NK-92 (cell line): ENCODE results near the gene MRPL20.
"Not testable (repeated sequence)": the region's sequence is repeated elsewhere in the genome, so short reads cannot be mapped to it uniquely, and the experiment has no call there.

Source experiments
- DNase-seq: peaks from one replicate; lab custom pipeline; 2025; ENCODE audit not compliant: unreplicated experiment; lab: John Stamatoyannopoulos, UW

Gene MRPL20

GRCh38 chr1:1390675-1391074 is 16.4 kb downstream of the MRPL20 start:
- DNase-seq: no peak

DNA sequence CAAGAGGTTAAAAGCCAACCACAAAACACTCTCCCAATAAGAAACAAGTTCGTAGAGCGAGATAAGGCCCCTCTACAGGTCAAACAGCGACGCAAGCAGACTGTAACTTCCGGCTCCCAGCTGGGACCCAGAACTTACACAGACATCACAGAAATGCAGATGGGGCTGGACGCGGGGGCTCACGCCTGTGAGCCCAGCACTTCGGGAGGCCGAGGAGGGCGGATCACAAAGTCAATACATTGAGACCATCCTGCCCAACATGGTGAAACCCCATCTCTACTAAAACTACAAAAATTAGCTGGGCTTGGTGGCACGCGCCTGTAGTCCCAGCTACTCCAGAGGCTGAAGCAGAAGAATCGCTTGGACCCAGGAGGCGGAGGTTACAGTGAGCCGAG is 19.0 kb downstream of the MRPL20 start:
- no peak for DNase-seq

DNA sequence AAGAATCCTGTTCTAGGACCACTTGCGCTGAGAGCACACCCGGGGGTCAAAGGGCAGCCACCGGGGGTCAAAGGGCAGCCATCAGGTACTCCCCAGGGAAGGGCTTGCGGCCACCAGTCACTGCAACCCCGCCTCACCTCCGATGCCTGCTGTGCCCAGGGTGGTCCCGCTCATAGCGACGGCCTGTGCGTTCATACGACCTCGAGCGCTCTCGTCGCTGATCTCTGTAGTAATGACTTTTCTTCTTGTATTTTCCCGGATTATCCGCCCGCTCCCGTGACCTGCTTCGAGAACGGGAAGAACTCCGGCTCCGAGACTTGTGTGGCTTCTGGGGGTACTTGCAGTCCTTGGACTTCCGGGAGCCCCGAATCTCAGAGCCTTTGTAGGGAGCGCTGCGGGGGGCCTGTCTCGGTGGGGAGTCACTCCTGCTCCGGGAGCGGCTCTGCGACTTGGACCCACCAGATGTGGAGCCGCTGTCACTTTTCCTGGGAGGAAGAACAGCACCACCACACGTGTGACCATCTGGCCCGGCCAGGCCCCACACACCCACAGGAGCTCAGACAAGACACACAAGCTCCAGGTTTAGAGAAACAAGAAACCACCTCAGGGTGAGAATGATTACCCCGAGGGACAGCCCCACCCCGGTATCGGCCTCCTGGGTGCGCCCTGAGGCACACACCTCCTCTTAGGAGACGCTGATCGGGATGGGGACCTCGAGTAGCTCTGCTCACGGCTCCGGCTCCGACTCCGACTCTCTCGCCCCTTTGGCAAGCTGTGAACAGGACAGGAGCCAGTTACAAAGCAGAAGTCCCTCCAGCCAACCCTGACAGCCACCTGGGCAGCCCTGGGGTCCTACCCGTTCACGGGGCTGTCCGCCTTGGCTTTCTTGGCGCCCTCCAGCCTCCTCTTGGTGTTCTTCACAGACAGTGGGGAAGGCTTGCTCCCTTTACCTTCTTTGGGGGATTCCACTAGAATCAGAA is 19.7 kb downstream of the MRPL20 start:
- no peak for DNase-seq

- DNase-seq: no peak
Measured at GRCh38 chr1:1385931-1386330, 21.2 kb downstream of the MRPL20 start.

DNA sequence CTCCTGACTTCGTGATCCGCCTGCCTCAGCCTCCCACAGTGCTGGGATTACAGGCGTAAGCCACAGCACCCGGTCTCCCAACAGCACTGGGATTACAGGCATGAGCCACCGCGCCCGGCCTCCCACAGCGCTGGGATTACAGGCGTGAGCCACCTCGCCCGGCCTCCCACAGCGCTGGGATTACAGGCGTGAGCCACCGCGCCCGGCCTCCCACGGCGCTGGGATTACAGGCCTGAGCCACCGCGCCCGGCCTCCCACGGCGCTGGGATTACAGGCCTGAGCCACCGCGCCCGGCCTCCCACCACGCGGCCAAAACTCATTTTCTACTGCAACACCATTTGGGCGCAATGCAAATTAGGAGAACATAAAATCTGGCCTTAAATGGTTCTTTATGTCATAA is 21.8 kb downstream of the MRPL20 start:
- not testable (repeated sequence) for DNase-seq

DNA sequence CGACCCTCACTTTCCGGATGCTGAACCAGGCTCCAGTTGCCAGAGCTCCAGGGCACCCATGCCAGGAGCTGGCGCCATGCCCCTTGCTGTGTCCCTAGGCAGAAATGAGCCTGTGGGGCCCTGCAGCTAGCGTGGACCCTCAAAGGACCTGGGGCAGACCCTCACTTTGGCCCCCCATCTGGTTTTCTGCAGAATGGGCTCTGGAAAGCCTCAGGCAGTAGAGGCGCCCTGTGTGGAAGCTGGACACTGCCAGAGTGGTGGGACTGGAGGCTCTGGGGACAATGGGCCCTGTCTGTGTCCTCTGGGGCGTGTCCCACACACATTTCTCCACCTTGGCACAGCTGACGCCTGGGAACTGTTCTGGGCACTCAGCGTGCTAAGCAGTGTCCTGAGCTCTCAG is 25.8 kb downstream of the MRPL20 start:
- DNase-seq: no peak

DNA sequence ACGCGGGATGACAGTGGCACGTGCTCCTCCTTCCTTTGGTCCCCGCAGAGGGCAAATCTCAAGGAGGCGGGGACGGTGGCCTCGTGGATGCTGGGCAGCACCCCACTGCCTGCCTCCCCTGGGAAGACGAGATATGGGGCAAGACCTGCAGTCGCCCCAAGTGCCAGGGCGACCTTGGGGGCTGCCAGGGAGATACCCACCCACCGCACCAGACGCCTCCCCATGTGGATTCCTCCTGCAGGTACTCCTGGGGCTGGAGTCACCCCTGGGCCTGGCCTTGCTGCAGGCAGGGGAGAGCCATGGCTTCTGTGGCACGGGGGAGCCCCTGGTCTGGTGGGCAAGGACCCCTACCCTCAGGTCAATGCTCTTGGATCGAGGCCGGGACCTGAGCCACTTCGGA is 26.2 kb downstream of the MRPL20 start:
- DNase-seq: no peak

DNA sequence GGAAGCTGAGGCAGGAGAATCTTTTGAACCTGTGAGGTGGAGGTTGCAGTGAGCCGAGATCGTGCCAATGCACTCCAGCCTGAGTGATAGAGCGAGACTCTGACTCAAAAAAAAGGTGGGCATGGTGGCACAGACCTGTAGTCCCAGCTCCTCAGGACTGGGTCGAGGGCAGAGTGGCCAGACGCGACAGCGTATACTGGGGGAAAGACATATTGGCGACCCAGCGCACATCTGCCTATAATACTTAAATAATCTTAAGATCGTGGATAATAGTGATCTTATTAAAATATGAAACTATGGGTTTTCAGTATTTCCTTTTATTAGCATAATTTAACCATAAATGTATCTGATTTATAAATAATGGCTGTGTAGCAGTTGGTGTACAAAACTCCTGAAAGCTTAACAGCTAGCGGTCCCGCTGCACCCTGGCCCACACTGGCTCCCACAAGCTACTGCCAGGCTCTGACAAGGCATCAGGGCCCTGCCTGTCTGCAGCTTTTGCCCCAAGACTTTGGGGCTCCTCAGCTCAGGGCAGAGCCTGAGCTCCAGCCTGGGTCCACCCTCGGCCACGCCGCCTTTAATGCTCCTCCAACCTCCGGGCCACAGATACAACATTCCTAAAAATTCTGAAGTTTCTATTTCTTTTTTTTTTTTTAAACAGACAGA is 29.4 kb downstream of the MRPL20 start:
- DNase-seq: no peak

DNA sequence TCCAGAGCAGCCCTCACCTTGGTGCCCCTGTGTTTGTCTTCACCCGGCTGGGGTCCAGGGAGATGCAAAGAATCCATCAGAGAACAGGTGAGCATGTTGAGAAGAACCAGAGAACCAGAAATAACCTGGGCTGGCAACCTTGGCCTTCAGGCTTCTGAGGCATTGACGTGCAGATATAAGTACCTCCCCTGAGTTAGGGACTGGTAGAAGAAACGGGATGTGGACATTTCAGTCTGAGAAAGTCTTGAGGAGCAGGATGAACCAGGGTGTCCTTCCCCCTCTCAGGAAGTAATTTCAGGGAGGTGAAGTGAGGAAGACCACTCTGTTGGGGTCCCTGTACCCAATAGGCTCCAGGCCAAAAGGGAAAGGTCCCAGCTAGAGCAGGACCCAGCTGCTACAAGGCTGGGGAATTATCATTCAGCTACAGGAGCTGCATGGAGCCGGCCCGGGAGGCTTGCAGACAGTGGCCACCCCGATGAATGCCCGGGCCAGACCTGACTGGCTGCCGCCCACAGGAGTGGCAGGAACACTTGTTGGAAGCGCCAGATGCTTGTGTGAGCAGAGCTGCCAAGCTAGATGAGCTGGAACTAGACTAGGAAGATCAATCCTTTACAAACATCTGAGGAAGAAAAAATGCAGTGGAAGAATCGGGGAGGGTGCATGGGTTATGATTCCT is 30.4 kb downstream of the MRPL20 start:
- DNase-seq: no peak

DNA sequence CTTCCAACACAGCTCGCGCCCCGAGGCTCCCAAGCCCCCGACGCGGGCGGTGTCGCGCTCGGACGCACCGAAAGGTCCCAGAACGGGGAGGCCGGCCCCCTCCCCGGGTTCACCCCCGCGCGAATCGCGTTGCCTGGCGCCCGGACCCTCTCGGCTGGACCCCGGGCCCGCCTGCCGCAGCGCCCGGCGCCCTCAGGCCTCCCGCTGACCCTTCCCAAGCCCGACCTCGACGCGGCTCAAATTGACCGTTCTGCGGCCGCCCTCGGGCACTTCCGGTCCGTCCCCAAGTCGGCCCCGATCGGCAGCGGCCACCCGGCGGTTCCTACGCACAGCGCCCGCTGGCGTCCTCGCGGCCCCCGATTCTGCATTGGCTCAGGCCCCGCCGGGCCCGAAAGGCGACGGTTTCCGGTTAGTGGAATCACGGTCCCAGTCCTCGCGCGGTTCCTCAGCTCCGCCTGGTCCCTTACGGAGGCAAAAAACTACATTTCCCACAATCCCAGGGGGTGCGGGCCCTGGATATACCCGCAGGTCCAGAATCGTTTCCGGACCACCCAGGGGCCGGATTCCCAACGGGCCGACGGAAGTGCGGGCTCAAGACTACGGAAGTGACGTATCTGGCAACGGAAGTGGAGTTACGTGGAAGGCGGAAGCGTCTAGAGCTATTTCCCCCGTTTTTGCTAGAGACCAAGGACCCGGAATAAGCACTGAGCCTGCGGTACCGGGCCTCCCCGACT is 32.0 kb downstream of the MRPL20 start, which contains the start of gene AURKAIP1:
TSS of gene AURKAIP1 (minus strand) at position 279 of the 734 bp plus-strand sequence. CDS start 451 bp downstream, outside the sequence.
- peak; percentile 59 for DNase-seq

- no peak for DNase-seq
Measured at GRCh38 chr1:1374589-1374928, 32.5 kb downstream of the MRPL20 start.

DNA sequence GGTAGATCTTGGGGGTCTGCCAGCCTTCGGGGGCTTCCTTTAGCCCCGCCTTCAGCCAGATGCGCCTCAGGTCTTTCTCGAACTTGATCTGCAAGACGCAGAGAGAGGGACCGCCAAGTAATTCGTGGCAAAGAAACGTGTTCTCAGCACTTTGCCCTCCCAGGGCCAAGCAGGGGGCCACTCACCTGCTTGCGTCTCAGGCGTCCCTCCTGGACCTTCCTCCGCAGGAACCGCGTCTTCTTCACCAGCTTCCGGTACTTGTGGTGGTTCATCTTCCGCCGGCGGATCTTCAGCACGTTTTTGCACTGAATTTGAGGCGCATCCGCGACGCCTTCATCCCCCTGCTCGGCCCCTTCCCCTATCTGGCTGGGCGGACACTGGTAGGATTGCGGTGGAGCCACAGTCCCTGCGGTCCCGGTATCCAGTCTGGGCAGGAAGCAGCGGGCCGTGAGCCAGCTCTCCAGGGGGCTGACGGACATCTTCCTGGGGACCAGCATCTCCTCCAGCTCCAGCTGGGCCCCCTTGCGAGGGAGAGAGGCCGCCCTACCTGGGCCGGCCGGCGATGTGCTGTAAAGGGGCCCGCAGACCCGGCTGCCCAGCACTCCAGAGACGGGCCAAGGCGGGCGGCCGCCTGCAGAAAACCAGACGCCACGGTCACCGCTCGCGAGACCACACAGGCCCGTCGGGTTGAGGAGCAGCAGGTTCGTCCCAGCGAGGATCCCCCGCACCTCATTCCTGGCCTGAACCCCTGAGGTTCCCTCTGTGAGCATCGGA is 33.1 kb downstream of the MRPL20 start:
- no peak for DNase-seq

GRCh38 chr1:1373051-1373814 is 33.9 kb downstream of the MRPL20 start:
- no peak for DNase-seq

DNA sequence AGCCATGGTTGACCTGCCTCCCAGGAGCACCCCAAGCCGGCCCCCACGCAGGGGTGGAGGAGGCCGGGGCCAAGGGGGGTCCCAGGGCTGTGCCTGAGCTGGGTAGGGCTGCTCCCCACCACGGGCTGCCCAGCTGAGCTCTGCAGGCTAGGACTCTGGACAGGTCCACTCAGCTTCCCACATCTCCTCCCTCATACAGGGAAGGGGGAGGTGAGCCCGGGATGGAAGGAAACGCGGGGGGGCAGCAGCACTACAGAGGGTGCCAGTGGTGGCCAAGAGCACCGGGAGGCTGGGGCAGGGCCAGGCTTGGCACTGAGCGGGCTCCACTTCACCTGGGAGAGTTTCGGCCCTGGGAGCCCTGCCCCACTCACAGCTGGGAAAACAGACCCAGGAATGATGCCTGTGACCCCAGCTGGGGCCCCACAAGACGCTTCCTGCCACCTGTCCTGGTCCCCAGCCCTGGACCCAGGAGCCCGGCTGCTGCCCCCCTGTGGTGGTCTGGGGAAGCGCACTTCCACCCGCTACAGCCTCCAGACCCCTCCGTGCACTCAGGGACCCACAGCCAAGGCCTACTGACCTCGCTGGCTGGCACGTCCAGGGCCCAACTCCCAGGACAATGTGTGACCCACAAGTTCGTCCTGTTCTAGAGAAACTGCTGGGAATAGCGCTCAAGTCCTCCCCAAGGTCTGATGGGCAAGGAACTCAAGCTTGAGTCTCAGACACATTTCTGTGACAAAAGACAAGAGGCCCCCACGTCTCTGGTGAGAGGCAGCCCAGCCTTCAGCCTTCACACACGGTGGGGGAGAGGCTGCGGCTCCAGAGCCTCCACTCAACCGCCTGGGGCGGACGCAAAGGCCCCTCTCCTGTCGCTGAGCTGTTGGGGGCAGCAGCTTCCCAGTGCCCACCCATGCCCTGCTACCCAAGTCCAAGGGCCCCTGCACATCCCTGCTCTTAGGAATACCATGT is 35.1 kb downstream of the MRPL20 start:
- DNase-seq: no peak

GRCh38 chr1:1371364-1371745 is 35.7 kb downstream of the MRPL20 start:
- DNase-seq: no peak

DNA sequence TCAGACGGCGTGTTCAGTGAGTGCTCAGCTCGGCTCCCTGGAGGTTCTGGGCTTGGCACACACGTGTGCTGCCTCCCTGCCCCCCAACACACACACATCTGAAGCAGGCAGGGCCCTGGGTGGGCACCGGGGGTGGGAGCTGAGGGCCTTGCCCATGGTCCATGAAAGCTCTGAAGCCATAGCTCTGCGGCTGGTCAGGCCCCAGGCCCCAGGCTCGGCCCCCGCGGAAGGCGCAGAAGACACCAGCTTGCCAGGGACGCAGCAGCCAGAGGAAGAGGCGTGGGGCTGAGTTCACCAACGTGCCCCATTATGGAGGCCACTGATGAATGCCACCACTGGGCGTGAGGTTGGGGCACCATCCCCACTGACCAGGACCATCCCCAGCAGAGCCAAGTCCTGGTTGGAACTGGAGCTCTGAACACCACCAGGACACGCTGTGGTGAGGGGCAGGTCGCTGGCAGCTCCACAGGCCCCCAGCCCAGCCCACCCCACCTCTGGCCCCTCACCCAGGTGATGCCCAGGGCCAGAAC is 36.3 kb downstream of the MRPL20 start:
- no peak for DNase-seq

GRCh38 chr1:1370094-1370493 is 37.0 kb downstream of the MRPL20 start:
- not testable (repeated sequence) for DNase-seq

- no peak for DNase-seq
Measured at GRCh38 chr1:1367315-1367714, 39.8 kb downstream of the MRPL20 start.
